Activated gamma-delta T cell treated with anti-CD3 and anti-CD28 coated beads, Interleukin-2, amount 50 U/mL, for 16 hours (primary cell): Measurements from ENCODE around the gene SCRN2.

Experiments used
- DNase-seq: peaks from one replicate; pipeline ENCODE4 v3.0.0-alpha.2; 2020; ENCODE audit warnings: low read depth

The SCRN2 gene

DNA sequence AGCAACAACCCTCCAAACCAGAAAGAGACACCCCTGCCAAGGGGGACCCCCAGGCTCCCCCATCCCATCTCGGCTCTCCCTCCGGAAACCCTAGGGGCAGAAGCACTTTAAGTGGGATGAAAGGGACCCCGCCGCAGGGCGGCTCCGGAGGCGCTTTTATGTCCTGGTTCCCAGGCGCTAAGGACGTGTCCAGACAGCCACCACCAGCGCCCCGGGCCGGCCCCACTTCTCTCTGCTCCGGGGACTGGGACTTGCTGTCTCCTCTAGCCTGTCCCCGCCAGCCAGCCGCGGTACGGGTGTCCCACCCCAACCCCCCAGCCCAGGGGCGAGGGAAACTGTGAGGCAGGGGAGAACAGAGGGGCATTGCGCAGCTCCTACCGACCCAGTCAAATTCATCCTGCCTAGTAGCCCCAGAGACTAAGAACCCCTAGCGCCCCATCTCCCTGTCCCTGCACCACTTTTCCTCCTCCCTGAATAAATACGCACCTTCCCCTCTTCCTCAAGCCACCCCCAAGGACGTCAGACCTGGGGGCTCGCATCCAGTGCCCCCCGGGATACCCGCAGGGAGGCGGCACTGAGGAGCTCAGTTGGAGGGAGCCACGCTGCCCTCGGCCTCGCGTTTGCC lies 5.8 kb upstream of the SCRN2 start:
- DNase-seq: no peak

DNA sequence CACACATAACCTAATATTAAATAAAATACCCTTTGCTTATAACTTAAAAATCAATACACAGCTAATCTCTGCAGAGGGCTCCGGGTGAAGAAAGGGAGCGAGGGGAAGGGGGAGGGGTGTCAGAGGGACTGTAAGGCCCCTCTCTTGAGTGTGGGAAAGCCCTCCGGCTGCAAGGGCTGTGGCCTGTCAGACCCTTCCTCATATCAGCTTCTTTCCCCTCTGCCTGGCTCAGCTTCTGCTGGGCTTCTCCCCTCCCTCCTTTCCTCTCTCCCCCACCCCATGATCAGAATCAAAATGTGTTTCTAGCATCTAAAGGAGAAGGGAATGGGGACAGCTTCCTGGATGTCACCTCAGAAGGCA lies 4.6 kb upstream of the SCRN2 start:
- no peak for DNase-seq

DNA sequence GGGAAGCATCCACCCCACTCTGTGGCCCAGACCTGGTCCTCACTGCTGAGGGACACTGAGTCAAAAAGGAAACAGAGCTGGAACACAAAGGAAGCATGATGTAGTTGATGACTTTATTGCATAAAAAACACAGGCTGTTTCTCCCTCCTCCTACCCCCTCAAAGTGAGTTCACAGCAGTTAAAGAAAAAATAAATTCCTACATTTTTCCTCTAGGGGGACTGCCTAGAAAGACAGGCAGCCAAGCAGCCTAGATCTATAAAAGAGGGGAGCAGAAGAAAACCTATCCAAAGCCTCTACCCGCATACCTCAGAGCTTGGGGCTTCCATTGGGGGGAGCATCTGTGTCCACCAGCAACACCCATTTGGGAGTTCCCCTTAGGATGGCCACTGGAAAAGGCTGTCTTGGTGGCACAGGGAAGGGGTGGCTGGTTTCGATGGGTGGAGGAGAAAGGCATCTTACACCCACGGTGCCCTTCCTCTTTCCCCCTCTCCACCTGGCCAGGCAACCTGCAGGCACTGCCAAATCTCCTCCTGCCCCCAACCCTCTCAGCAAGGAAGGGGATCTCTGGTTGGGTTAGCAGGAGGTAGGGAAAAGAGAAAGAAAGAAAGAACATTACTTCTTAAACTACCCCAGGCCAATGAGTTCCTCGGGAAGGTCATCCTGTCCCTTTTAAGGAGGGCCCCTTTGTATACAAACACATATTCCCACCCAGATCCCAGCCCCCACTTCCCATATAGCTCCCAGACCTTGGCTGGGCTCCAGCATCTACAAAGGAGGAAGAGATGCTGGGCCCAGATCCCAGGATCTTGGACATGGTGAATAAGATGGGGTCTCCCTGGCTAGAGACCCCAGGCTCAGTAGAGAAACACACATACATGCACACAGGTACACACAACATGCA lies 4.0 kb upstream of the SCRN2 start:
- no peak for DNase-seq

DNA sequence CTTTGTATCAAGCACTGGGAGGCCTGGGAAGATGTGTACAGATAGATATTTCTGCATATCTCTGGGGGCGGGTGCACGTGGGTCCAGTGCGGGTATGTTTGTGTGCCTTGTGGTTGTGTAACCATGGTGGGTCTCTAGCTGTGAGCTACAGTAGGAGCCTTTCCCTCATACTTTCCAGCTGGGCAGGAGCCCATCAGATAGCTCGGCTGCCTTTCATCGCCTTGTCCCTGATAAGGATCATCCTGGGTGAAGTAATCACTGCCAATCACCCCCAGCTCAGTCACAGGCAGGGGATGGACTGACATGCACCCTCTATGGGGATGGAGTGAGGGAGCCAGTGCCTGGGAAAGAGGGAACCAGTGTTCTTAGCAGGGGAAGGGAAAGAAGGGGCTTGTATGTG lies 3.2 kb upstream of the SCRN2 start:
- DNase-seq: no peak

DNA sequence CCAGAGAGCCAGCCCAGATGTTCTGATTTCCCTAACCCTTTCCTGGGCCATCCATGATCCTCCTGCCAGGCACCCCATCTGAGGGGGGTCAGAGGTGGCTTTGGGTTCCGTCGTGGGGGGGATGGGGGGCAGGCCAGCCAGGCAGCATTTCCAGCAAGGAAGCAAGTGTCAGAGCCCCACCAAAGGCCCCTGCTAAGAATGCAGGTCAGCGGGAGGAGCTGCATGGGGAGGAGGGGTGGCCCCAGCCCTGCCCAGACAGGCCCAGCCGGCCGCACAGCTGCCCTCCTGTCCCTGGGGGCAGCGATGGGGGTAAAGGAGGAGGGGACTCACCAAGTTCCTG lies 2.3 kb upstream of the SCRN2 start:
- DNase-seq: no peak

DNA sequence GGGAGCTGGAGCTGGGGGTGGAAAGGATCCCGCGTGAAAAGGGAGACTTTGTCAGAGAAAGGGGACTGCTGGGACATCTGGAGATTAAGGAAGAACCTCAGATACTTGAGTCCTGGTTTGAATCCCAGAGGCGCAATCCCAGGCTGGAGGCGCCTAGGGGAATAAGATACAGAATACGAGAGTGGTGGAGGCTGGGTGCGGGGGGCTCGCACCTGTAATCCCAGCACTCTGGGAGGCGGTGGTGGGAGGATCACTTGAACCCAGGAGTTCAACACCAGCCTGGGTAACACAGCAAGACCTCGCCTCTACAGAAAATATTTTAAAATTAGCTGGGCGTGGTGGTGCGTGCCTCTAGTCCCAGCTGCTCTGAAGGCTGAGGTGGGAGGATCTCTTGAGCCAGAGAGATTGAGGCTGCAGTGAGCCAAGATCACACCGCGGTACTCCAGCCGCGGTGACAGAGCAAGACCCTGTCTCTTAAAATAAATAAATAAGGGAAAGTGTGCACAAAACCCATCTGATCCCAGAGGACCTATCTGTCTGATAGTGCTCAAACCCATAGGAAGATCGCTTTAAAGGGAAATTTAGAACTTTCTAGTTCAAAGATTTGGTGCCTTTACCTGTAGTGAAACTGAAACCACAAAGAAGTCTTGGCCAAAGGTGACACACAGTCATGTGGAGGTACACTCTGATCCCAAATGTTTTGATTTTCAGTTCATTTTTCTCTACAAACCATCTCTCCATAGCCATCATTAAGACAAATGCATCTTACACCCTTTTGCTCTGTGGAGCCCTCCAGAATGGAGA lies 617 bp upstream of the SCRN2 start:
- no peak for DNase-seq

DNA sequence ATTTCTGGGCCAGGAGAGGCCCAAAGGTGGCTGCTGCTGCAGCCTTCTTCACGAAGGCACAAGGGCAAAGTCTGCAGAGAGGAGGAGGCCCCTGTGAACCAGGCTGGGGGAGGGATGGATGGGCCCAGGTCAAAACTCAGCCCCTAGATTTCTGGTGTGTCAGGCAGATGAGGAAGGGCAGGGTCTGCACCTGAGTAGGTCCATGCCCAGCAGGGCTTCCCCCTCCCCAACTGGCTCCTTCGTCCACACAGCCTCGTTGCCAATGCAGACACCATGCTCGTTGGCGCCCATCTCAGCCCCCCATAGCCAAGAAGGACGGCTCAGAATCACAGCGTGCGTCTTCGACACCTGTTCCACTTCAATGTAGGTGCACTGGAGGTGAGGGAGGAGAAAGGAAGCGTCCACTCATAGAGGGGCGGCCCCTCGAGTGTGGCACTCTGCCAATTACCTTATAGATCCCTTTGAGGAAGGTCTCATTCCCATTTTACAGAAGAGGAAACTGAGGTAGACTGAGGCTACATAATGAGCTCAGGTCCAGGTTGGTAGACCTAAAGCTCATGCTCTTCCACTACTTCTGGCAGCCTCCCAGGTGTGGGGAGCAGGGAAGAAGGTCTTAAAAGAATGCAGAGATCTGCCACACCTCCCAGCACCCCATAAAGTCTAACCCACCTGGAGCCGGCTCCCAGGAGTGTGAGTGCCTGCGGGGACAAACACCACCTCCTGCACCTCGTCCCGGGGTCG lies 902 bp downstream of the SCRN2 start:
- no peak for DNase-seq

GRCh38 chr17:47839071-47839470 lies 2.0 kb downstream of the SCRN2 start:
- DNase-seq: no peak

DNA sequence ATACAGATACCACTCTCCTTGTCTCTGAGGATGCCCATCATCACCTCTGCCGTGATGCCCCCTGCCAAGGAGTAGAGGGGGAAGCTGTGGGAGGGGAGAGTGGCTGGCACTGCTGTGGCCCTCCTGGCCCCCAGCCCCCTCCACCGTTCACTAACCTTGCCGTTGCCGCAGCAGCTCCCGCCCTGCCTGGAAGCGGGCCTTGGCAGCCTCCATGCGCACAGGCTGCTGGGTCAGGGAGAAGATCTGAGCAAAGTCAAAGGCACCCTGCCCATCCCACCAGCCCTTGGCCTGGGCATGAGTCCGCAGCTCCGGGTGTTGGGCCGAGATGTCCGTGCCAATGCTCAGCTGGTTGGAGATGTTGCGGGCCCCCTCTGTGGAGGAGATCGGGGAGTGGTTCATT lies 2.4 kb downstream of the SCRN2 start:
- no peak for DNase-seq

- DNase-seq: no peak
Observed at GRCh38 chr17:47837401-47838039, 3.6 kb downstream of the SCRN2 start.

GRCh38 chr17:47836601-47837000 lies 4.5 kb downstream of the SCRN2 start:
- no peak for DNase-seq

DNA sequence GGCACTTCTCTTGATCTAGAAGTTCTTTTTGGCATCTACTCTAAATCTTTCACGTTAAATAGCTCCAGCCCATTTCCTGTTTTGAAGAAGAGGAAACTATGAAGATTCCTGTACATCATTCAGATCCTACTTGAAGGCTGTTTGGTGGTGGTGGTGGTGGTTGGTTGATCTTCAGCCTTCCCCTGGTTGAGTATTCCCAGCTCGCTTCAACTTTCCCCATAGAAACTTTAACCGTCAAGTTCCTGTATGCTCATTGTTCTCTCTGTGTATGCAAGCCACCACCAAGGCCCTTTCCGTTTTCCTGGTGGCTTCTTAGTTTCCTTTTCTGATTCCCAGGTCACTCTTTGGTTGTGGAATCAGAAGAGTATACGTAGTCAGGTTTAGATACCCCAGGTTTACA lies 6.3 kb downstream of the SCRN2 start:
- DNase-seq: no peak

GRCh38 chr17:47831934-47832327 lies 9.1 kb downstream of the SCRN2 start:
- DNase-seq: no peak

- peak; percentile 90 for DNase-seq
Observed at GRCh38 chr17:47831003-47831933, 9.8 kb downstream of the SCRN2 start, which contains the start of the genes LRRC46 and MRPL10. Gene LRRC46, plus strand, starts transcription at chr17:47831670. Its CDS starts 320 bp downstream, at chr17:47831990. Gene MRPL10, minus strand, starts transcription at chr17:47831541. Its CDS starts 30 bp downstream, at chr17:47831511.

DNA sequence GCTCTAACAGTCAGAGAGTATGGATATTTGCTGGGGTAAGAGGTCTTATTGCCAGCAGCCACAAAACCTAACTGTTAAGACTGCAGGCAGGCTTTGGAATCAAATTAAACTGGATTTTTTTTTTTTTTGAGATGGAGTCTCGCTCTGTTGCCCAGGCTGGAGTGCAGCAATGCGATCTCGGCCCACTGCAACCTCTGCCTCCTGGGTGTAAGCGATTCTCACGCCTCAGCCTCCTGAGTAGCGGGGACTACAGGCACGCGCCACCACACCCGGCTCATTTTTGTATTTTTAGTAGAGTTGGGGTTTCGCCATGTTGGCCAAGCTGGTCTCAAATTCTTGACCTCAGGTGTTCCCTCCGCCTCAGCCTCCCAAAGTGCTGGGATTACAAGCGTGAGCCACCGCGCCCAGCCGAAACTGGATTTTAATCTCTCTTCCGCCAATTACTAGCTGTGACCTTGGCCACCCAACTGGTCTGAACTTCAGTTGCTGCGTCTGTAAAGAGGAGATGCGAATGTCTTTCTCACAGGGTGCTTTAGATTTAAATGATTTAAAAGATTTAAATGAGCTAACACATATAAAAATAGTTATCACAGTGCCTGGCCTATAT lies 10.6 kb downstream of the SCRN2 start:
- no peak for DNase-seq

- peak; percentile 47 for DNase-seq
Observed at GRCh38 chr17:47829870-47830269, 11.2 kb downstream of the SCRN2 start.

DNA sequence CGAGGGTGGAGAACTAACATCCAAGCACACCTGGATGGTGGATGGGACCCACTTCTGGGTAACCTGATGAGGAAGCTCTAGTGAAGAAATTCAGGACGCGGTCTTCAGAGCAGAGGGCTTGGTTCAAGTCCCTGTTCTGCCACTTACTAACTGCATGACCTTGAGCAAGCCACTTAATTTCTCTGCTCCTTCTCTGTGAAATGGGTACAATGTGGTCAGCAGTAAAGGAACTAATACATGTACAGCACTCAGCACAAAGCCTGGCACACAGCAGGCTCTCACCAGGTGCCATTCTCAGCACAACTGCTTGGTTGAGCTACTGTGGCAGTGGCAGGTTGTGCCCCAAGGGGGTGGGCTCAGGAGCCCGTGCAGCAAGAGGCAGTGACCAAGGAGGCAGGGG lies 17.6 kb downstream of the SCRN2 start:
- DNase-seq: no peak

GRCh38 chr17:47822785-47823184 lies 18.3 kb downstream of the SCRN2 start:
- no peak for DNase-seq

DNA sequence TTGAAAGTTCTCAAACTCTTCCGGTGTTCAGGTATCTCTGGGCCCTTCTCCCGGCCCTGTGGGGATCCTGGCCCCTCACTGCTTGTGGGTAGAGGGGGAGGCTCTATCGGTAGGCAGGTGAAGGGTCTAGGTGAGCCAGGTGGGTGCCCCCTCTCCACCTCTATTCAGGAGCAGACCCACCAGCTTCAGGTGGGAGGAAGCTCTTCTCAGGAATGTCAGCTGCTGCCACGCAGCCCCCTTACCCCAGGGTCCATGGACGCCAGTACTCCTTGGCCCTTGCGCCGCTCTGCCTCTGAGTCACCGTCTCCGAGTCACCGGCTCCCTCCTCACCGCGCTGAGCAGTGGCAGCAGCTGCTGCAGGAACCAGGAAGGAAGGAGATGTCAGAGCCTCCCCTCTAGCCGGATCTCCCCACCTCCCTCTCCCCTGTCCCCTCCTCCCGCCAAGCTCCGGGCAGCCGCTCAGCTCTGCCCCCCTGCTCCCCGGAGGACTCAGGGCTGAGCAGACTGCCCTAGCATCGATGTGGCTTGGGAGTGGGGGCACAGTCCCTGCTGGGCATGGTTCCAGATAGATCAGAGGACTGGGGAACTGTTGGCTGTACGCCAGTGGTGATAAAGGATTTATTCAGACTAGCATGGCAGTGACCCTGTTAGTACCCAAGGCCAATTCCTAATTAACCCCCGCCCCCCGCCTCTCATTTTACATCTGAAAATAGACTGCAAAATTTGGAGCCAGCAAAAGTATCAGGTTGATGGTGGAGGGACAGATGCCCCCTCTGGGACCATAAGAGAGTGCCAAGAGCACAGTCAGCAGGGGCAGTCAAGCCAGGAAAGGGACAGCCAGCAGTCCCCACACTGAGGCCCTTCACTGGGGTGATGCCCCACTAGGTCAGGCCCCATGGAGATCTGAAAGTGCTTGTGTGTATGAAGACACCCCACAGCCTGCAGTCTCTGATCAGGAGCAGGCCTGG lies 19.4 kb downstream of the SCRN2 start, which contains the start of gene OSBPL7:
Gene OSBPL7 (minus strand): TSS at position 371 of the 968 bp plus-strand sequence. CDS start 1,516 bp downstream, outside the sequence.
- peak; percentile 67 for DNase-seq
